ENCODE results near the gene COA1.

The COA1 gene

GRCh38 chr7:43768887-43769272, 39.6 kb upstream of the COA1 start:
- H3K4me3 ChIP-seq (ENCODE audit: low read depth, low read length): no peak overlapping the region
- TF ChIP-seq CTCF (conservative IDR thresholded peaks at IDR 0.05; ENCODE audit: low read depth, low read length): no peak
- no peak for DNase-seq (ENCODE audit: low read depth)

GRCh38 chr7:43768201-43768886, 39.0 kb upstream of the COA1 start:
- DNase-seq (ENCODE audit: low read depth): no peak
- H3K4me3 ChIP-seq (ENCODE audit: low read depth, low read length): no peak overlapping the region
- no peak for TF ChIP-seq CTCF (conservative IDR thresholded peaks at IDR 0.05; ENCODE audit: low read depth, low read length)

GRCh38 chr7:43767311-43767710, 38.0 kb upstream of the COA1 start:
- TF ChIP-seq CTCF (conservative IDR thresholded peaks at IDR 0.05; ENCODE audit: low read depth, low read length): no peak
- DNase-seq (ENCODE audit: low read depth): no peak
- no peak overlapping the region for H3K4me3 ChIP-seq (ENCODE audit: low read depth, low read length)

- H3K4me3 ChIP-seq (ENCODE audit: low read depth, low read length): no peak overlapping the region
These were observed 37.2 kb upstream of the COA1 start for GRCh38 chr7:43766564-43766963.

GRCh38 chr7:43764807-43765491, 35.6 kb upstream of the COA1 start:
- no peak overlapping the region for H3K4me3 ChIP-seq (ENCODE audit: low read depth, low read length)
- peak; percentile 76 for DNase-seq (ENCODE audit: low read depth)
- TF ChIP-seq CTCF (conservative IDR thresholded peaks at IDR 0.05; ENCODE audit: low read depth, low read length): no peak

More at GRCh38 chr7:43766564-43766963, 37.2 kb upstream of the COA1 start:
- DNase-seq (ENCODE audit: low read depth): no peak
- TF ChIP-seq CTCF (conservative IDR thresholded peaks at IDR 0.05; ENCODE audit: low read depth, low read length): no peak

GRCh38 chr7:43764039-43764761, 34.9 kb upstream of the COA1 start:
- no peak for TF ChIP-seq CTCF (conservative IDR thresholded peaks at IDR 0.05; ENCODE audit: low read depth, low read length)
- H3K4me3 ChIP-seq (ENCODE audit: low read depth, low read length): no peak overlapping the region
- peak; percentile 68 for DNase-seq (ENCODE audit: low read depth)

All from choroid plexus epithelial cell (primary cell).